Measurements from ENCODE around the gene SLC9A9.

The SLC9A9 gene

DNA sequence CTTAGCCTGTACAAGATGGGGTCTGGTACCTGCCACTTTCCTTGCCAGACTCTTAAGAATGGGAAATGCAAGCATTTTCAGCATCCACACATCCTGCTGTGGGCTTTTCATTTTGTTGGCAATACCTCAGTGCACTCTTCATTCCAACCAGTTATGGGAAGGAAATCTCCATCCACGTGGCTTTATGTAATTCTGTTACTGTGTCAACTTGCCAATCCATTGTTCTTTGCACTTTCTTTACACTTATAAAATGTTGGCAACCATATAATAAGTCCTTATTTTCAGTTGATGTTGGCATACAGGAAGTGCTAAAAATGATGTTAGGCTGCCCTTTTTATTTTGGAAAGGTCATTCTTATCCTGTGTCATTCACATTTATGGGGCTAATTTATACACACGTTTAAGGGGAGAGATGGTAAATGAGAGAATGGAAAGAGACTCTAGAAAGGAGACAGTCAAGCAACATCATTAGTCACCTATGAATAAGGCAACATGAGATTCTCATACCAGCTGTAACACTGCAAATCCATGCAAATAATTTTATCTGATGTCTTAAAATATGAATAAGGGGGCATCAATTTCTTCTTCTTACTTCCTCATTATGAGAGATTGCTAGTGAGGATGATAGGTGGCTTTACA is 490.0 kb downstream of the SLC9A9 start:
- Histone ChIP-seq H3K4me1 (ENCODE audit: low read length) (no peaks in the 10 kb centered on the region), H3K27me3 (replicated peaks; ENCODE audit: insufficient read depth, low read length) (no peaks in the 10 kb centered on the region), H3K79me2 (ENCODE audit: low read length) (no peaks in the 10 kb centered on the region), H3K36me3 (replicated peaks; ENCODE audit: insufficient read depth, low read length) (no peaks in the 10 kb centered on the region), H2AFZ (ENCODE audit: low read length) (no peak overlapping the region), H4K20me1 (ENCODE audit: insufficient read depth, low read length) (no peaks in the 10 kb centered on the region), H3K9me2 (replicated peaks; ENCODE audit: insufficient read depth, low read length) (no peaks in the 10 kb centered on the region), H3K9ac (ENCODE audit: low read length) (no peak overlapping the region), H3K9me3 (replicated peaks; ENCODE audit: insufficient read depth, low read length) (no peaks in the 10 kb centered on the region), H3F3A (ENCODE audit: insufficient read depth, low read length) (no peaks in the 10 kb centered on the region), H3K4me2 (ENCODE audit: low read depth, low read length) (no peak overlapping the region), H3K27ac (ENCODE audit: low read length) (no peak overlapping the region), H3K4me3 (ENCODE audit: low read length) (no peak overlapping the region)
- DNase-seq, result no peak
- no peak for TF ChIP-seq EZH2 (optimal IDR thresholded peaks at IDR 0.05; ENCODE audit: low read depth, low read length)
- TF ChIP-seq EZH2phosphoT487 (IDR thresholded peaks at IDR 0.05; ENCODE audit: low read length), result no peak
- no peak for TF ChIP-seq CTCF (IDR thresholded peaks at IDR 0.05; ENCODE audit: low read length)

DNA sequence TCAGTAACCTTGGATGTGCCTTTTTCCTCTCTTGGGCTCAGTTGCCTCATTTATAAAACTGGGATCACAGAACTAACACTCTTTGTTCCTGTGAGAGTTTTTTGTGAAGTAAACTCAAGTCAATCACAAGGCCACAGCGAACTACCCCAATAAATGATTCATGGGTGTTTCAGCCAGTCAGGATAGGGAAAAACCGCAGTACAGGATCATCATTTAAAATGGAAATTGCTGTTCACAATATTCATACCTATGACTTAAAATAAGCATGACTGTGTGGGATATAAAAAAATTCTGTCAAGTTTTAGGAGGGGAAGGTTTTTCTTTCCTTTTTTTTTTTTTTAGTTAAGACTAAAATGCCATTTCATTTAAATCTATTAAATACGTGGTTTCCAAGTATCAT is 490.6 kb downstream of the SLC9A9 start:
- TF ChIP-seq EZH2 (optimal IDR thresholded peaks at IDR 0.05; ENCODE audit: low read depth, low read length) (no peak), CTCF (IDR thresholded peaks at IDR 0.05; ENCODE audit: low read length) (no peak), EZH2phosphoT487 (IDR thresholded peaks at IDR 0.05; ENCODE audit: low read length) (no peak)
- Histone ChIP-seq H3K79me2 (ENCODE audit: low read length) (no peaks in the 10 kb centered on the region), H3K9me3 (replicated peaks; ENCODE audit: insufficient read depth, low read length) (no peaks in the 10 kb centered on the region), H3K9ac (ENCODE audit: low read length) (no peak overlapping the region), H3K36me3 (replicated peaks; ENCODE audit: insufficient read depth, low read length) (no peaks in the 10 kb centered on the region), H3K4me3 (ENCODE audit: low read length) (no peak overlapping the region), H3F3A (ENCODE audit: insufficient read depth, low read length) (no peaks in the 10 kb centered on the region), H3K27ac (ENCODE audit: low read length) (no peak overlapping the region), H3K27me3 (replicated peaks; ENCODE audit: insufficient read depth, low read length) (no peaks in the 10 kb centered on the region), H4K20me1 (ENCODE audit: insufficient read depth, low read length) (no peaks in the 10 kb centered on the region), H3K4me1 (ENCODE audit: low read length) (no peaks in the 10 kb centered on the region), H3K9me2 (replicated peaks; ENCODE audit: insufficient read depth, low read length) (no peaks in the 10 kb centered on the region), H3K4me2 (ENCODE audit: low read depth, low read length) (no peak overlapping the region), H2AFZ (ENCODE audit: low read length) (no peak overlapping the region)
- no peak for DNase-seq

GRCh38 chr3:143356839-143357238 is 491.4 kb downstream of the SLC9A9 start:
- H3K27ac ChIP-seq (ENCODE audit: low read length), result no peak overlapping the region
- H3K9me3 ChIP-seq (replicated peaks; ENCODE audit: insufficient read depth, low read length), result no peaks in the 10 kb centered on the region
- no peaks in the 10 kb centered on the region for H3K9me2 ChIP-seq (replicated peaks; ENCODE audit: insufficient read depth, low read length)
- no peaks in the 10 kb centered on the region for H3K4me1 ChIP-seq (ENCODE audit: low read length)
- no peak overlapping the region for H3K4me2 ChIP-seq (ENCODE audit: low read depth, low read length)
- no peaks in the 10 kb centered on the region for H3K36me3 ChIP-seq (replicated peaks; ENCODE audit: insufficient read depth, low read length)
- H3K27me3 ChIP-seq (replicated peaks; ENCODE audit: insufficient read depth, low read length), result no peaks in the 10 kb centered on the region
- H3K9ac ChIP-seq (ENCODE audit: low read length), result no peak overlapping the region
- TF ChIP-seq EZH2phosphoT487 (IDR thresholded peaks at IDR 0.05; ENCODE audit: low read length) (no peak), EZH2 (optimal IDR thresholded peaks at IDR 0.05; ENCODE audit: low read depth, low read length) (no peak), CTCF (IDR thresholded peaks at IDR 0.05; ENCODE audit: low read length) (no peak)
- no peaks in the 10 kb centered on the region for H3F3A ChIP-seq (ENCODE audit: insufficient read depth, low read length)
- no peak overlapping the region for H2AFZ ChIP-seq (ENCODE audit: low read length)
- DNase-seq, result no peak
- no peak overlapping the region for H3K4me3 ChIP-seq (ENCODE audit: low read length)
- no peaks in the 10 kb centered on the region for H4K20me1 ChIP-seq (ENCODE audit: insufficient read depth, low read length)
- H3K79me2 ChIP-seq (ENCODE audit: low read length), result no peaks in the 10 kb centered on the region
